Measurements from ENCODE around the gene MED13.
A peak's percentile ranks its signal among the peaks of the same experiment; 100 is the strongest.
"Not testable (repeated sequence)": the region's sequence is repeated elsewhere in the genome, so short reads cannot be mapped to it uniquely, and the experiment has no call there.

Gene MED13

DNA sequence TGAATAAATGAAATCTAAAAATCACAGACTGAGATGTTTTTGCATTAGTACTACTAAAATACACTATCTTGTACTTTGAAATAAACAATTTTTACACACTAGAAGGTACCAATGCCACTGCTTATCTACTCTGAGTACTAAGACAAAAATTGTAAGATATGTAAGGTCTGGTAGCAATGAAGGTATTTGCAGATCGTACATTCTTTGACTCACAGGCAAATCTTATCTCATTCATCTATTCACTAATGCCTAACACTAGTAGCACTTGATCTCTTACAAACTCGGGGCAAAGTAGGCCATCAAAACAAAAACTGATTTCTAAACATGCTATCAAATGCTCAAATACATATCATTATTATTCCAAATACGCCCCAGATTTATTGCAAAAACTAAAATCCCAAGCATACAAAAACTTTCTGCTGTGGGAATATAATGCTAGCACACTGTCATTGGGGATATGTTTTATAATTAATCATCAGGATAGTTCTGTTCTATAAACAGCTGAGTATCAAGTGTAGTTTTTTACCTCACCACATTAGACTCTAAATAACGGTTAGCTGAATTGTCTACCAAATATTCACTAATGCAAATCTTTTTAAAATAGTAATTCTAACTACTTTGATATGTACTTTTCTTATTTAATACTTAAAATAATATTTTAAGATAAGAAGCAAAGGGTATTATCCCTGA is 68.0 kb downstream of the MED13 start:
- DNase-seq = no peak

DNA sequence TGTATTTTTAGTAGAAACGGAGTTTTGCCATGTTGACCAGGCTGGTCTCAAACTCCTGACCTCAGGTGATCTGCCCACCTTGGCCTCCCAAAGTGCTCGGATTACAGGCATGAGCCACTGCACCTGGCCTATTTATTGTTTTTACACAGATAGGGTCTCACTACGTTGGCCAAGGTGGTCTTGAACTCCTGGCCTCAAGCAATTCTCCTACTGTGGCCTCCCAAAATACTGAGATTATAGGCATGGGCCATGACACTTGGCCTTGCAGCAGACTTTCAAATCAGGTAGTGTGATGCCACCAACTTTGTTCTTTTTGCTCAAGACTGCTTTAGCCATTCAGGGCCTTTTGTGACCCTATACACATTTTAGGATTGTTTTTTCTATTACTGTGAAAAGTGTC is 75.6 kb downstream of the MED13 start:
- no peak for DNase-seq

DNA sequence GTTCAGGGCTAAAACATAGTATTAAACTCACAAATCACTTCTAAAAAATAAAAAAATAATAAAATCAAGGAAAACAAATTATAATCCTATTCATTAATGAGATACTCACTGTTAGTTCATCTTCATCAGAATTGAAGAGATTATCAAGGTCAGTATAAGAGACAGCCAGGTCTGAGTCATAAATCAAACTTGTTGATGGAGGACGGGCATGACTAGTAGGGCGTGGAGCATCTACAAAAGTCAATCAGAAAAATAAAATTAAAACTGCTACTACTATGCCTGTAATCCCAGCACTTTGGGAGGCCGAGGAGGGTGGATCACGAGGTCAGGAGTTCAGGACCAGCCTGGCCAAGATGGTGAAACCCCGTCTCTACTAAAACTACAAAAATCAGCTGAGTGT is 78.2 kb downstream of the MED13 start:
- DNase-seq = no peak

DNA sequence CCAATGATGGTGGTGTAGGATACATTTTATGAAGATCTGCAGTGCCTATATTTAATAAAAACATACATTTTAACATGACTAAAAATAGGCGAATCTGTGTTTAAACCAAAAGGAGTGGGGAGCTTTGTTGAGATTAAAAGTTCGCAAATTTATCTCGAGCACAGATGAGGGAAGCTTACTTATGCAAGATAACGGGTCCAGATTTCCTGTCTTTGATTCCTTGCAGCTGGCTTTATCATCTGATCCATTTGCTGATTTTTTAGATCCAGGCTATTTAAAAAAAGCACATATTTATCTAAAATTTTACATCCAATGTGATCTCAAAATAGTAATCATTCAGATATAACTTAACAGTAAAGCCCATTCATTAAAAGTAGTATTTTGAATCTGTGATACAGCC is 80.3 kb downstream of the MED13 start:
- no peak for DNase-seq

DNA sequence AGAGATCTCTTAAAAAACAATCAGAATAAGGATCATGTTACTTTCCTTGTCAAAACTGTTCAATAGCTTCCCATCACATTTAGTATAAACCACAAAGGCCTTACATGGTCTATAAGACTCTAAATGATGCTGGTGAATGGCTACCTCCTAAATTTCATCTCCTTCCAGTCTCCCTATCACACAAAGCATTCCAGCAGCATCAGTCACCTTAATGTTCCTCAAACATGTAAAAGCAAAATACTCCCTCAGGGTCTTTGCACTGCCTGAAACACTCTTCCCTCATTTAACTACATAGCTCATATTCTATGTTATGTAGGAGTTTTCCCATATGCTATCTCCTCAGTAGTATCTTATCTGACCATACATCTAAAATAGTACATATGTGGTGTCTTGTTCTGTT is 83.8 kb downstream of the MED13 start:
- DNase-seq = no peak

DNA sequence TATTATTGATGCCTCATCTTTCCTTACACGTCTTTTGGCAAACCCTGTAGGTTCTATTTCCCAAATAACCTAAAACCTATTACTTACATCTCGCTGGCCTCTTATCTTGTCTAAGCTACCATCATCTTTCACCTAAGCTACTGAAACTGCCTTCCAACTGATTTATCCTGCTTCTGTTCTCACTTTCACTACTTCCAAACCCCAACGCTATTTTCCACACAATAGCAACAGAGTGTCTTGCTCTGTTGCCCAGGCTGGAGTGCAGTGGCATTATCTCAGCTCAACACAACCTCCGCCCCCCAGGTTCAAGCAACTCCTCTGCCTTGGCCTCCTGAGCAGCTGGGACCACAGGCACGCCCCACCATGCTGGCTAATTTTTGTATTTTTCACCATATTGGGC is 84.5 kb downstream of the MED13 start:
- DNase-seq = no peak

DNA sequence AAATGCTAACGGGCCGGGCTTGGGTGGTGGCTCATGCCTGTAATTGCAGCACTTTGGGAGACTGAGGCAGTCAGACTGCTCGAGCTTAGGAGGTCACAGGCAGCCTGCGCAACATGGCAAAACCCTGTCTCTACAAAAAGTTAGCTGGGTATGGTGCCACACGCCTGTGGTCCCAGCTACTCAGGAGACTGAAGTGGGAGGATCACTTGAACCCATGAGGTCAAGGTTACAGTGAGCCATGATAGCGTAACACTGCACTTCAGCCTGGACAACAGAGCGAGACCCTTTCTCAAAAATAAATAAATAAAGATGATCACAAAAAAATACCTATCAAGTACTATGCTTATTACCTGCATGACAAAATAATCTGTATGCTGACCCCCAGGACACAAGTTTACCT is 91.0 kb downstream of the MED13 start:
- no peak for DNase-seq

DNA sequence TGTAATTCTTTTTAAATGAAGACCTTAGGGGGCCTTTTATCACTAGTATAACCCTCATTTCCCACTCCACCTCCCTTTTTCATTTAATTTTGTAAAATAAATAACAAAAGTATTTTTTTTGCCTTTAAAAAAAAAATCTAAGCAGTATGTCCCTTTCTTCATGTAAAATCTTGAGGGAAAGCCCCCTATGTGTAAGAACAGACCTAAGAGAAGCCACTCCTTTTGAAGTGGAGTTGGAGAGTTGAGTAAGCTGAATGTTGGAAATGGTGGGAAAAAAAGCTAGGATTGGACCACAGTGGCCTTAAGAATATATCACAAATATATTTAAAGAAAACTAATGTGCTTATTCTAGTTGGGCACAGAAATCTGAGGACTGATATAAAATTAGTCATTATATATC is 92.8 kb downstream of the MED13 start:
- no peak for DNase-seq

DNA sequence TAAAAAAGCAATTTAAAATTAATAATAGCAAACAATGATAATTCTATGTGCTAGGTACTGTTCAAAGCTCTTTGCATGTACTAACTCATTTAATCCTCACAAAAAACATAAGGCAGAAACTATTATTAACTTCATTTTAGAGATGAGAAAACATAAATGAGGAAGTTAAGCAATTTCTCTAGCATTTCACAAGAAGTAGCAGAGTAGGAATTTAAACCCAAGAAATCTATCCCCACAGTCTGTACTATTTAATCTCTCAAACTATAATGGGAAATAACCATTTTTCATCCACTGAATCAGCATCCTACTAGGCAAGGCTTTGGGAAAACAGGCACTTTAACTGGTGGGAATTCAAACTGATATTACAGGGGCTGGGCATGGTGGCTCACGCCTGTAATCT is 95.0 kb downstream of the MED13 start:
- DNase-seq = no peak

DNA sequence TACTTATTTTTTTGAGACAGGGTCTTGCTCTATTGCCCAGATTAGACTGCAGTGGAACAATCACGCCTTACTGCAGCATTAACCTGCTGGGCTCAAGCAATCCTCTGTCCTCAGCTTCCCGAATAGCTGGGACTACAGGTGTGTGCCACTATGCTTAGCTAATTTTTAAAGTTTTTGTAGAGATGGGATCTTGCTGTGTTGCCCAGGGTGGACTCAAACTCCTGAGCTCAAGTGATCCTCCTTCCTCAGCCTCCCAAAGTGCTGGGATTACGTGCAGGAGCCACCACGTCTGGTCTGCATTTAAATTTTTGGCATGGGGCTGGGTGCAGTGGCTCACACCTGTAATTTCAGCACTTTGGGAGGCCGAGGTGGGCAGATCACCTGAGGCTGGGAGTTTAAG is 96.3 kb downstream of the MED13 start:
- DNase-seq = no peak

DNA sequence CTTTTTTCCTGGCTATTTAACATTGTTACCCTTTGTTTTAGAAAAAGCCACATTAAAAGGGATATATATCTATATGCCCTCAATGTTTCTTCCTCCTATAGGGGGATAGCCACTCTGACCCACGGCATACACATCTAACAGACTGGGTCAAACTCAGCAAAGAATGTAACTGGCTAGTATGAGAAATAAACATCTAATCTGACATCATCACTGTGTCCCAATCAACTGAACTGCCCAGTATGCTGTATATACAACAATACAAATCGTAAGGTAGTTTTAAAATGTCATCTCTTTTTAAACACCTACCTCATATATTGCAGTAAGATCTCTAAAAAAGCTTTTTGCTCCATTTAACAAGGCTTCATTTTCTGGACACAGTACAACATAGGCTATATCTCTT is 97.3 kb downstream of the MED13 start:
- DNase-seq = no peak

DNA sequence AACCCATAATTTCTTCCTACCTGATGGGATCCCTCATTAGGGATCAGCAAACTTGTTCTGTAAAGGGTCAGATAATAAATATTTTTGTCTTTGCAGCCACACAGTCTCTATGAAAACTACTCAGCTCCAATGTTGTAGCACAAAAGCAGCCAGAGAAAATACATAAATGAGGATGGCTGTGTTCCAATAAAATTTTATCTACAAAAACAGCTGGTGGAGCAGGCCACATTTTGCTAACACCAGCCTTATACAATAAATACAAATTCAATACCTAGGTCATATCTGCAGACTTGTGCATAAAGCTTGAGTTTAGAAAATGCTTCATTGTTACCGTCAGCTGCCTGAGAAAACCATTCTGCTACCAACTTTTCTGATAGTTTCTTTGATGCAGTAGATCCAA is 98.9 kb downstream of the MED13 start:
- DNase-seq = no peak

DNA sequence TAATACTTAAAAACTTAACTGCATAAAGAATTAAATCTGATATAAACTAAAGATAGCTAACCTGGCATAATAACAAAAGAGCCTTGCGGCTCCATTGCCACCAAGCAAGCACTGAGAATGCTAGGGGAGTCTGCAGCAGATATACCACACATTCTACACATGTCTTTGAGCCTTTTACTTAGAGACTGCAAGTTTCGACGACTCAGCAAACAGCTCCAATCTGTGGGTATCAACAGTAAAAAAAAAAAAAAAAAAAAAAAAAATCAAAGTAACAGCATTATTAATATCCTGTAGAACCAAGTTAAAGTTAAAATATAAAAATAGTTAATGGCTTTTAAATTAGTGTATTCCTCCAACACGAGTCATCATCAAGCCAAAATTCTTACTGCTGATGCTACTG is 109.5 kb downstream of the MED13 start:
- DNase-seq = no peak

DNA sequence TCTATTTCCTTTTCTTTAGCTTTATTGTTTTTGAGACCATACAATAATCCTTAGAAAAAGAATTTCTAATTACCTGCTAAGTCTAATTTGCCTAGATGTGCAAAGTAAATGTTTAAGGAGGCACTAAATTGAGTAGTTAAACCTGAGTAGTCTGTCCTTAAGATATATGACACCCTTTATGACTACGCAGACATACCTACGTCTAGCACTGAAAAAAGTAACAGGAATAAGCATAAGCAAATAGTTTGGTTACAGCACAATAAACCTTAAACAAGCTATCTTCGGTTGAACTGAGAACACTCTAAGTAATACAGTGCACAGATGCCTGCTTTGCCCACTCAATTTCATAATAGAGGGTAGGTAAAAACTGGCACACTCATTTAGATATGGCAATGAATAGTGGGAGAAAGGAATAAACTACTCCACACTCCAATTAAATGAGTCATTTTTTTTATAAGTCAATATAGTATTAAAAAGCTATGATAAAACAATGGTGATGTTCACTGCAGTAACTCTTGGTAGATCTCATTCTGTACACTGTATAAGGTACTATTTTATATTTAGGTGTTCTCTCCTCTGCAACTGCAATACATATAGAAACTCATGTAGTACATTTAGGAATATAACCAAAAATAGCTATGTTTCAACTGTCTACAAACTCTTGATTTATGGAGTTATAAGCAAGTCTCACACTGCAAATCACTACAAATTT is 117.6 kb downstream of the MED13 start:
- DNase-seq = no peak

DNA sequence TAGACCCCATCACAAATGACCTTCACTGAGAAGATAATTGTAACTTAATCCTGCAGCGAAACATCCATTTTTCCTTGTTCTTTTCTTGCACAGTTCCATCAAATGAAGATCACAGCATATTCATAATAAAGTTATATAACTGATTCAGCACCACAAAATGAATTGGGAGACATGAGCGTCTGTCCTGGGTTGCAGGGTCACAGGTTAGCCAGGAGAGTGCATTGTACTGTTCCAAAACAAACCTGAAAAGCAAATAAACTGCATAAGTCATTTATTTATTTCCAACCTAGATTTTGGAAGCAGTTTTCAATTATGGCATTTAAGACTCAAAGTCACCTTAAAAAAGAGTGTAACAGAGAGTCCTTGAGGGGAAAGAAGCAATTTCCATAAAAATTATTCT is 118.7 kb downstream of the MED13 start:
- DNase-seq = no peak

DNA sequence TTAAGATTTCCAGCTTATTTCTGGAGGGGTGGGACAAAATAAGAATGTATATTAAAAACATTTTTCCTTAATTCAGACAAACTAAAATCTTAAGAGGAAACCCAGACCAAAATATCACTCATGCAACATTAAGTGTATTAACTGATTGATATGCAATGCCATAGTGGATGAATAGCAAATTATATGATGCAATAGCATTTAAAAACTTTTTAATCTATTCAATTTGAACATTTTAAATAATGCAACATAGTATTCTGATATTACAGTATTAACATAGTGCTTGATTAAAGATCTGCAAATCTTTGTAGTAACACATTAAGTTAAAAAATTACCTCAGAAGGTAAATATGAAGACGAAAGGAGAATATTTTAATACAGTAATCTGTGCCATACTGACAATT is 122.0 kb downstream of the MED13 start:
- no peak for DNase-seq

DNA sequence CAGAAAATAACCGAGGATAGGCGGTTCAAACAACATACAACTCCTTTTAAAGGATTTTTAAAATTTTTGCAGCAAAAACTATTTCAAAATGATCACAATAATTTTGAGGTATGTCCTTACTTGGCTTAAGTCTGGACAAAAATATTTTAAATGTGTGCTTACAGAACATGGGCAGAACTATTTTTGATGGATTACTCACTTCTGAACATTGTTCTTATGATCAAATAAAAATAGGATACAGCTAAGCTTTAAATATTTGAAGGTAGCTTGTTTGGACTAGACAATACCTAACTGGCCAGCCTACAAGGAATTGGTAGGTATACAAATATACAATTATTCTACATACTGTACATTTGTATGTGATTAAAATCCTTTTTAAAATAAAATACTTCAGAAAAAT is 123.0 kb downstream of the MED13 start:
- no peak for DNase-seq

DNA sequence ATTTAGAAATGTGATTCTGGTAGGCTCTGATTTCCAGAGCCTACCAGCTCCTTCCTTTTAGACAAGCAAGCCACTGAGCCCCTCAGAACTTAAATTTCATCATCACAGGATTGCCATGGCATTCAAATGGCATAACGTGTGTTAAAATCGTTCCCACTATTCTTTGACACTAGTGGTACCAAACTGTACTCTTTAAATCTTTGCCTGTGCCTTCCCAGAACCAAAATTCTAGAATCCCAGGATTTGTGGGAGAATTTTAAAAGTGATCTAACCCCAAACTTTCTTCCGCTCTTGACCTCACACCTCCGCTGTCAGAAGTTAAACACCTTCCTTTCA is 137.0 kb downstream of the MED13 start:
- DNase-seq = no peak

DNA sequence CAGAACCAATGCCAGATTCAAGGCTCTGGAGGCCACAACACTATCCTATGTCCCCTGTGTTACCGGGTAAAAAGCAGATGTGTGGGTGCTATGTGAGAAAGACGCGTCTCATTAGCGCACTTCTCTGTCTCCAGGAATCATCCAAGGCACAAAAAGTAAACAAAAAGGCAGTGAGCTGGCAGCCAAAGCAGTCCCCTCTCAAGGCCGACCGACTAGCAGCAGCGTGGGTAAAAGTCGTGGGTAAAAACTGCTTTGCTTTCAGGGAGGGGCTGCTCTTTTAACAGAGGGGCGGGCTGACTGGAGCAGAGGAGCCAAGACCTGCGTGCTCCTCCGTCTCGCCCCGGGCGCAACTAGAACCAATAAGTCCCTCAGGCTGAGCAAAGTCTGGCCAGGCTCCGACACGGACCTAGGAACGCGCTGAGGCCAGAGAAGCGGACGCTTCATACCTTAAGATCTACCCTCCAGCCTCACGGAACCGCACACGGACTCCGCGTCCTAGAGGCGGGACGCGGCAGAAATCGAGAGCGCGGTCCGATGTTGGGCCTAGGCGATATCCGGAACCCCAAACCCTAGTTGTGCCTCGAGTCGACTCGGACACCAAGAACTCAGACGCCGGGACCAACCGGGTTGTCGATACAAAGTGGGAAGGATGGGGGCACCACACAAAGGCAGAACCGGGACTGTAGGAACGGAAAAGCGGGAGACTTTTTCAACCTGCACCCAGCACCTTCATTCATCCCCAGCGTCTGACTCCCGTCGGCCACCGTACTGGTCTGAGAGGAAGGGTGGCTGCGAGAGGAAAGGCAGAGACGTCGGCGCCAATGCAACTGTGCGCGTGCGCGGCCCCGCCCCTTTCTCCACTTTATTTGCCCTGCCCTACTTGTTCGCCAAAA is 137.6 kb downstream of the MED13 start, which contains the start of gene INTS2:
Gene INTS2 (minus strand): TSS at position 775 of the 893 bp plus-strand sequence. CDS start 1,338 bp downstream, outside the sequence.
- DNase-seq = peak; percentile 83

DNA sequence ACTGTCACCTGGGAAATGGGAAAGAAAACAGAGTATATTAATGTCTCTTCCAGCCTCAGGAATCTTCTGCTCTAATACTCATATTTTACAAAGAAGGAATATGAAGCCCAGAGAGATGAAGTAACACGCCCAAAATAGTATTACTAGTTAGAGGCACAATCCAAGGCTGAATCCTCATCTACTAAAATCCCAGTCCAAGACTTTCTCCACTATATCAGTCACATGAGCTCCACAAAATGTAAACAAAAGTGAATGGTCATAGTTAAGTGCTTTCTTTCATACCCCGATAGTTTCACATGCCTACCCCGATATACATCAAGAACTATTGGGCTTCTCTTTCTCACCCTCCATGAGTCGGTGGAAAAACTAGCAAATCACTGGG is 138.3 kb downstream of the MED13 start:
- DNase-seq = no peak

DNA sequence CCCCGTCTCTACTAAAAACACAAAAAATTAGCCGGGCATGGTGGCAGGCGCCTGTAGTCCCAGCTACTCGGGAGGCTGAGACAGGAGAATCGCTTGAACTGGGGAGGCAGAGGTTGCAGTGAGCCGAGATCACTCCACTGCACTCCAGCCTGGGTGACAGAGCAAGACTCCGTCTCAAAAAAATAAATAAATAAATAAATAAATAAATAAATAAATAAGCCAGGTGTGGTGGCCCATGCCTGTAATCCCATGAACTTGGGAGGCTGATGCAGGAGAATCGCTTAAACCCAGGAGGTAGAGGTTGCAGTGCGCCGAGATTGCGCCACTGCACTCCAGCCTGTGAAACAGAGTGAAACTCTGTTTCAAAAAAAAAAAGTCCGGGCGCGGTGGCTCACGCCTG is 149.9 kb downstream of the MED13 start:
- DNase-seq = not testable (repeated sequence)

DNA sequence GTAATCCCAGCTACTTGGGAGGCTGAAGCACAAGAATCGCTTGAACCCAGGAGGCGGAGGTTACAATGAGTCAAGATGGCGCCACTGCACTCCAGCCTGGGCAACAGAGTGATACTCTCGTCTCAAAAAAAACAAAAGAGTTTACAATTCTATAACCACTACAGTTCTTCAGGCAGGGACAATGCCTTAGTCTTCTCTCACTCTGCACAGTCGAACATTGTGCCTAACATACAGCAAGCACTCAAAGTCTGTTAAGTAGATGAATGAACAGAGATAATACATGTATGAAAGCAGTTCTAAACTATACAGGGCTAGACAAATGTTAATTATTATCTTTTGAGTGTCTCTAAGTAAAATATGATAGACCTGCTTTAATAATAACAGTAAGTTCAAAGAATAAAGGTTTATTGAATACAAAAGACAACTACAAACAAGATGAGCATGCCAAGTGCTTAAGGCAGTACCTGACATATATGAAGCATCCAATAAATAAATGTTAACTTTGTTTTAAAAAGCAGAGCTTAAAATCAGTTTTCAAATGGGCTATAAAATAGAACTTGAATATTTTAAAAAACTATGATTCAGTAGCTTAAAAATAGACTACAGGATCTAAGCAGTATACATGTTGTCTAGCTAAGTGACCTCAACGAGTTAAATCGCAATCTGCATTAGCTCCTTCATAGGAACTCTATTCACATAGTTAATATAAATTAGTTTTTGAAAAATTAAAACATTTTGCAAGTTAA is 156.6 kb downstream of the MED13 start:
- no peak for DNase-seq

DNA sequence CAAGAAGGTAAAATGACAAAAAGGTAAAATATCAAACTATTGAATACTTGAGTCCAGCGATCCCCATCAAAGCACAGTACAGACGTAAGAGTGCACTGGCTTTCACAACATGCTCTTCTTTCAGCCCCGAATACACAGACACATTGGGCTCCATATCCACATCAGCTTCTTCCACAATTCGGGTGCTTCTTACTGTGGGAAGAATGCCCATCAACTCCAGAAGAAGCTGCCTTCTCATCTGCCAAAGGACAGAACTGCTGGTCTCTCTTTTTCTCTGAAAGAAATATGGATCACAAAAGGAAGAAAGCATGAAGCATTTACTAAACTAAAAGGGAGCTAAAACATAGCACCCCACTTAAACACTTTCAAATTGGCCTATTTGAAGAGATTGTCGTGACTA is 157.7 kb downstream of the MED13 start:
- no peak for DNase-seq

Measured in GDM1 (cell line).